Measurements from ENCODE around the gene DVL2. TPM values are rescaled to one million over a fixed set of nuclear protein-coding genes. Genes with fewer than 3 reads are reported as not detected.

The DVL2 gene
- total RNA-seq, 1 experiment from 2014 or later, result 67.3 TPM

GRCh38 chr17:7239091-7240027 lies 5.0 kb upstream of the DVL2 start, which contains the start of gene PHF23 (continued):
- TF ChIP-seq TEAD4 (CRISPR knock-in tag; IDR thresholded peaks at IDR 0.05) (no peak), ZNF671 (CRISPR knock-in tag; IDR thresholded peaks at IDR 0.05) (no peak), FOXJ3 (CRISPR knock-in tag; IDR thresholded peaks at IDR 0.05; ENCODE audit: borderline replicate concordance) (no peak), PRDM15 (CRISPR knock-in tag; IDR thresholded peaks at IDR 0.05) (no peak), ETV6 (CRISPR knock-in tag; IDR thresholded peaks at IDR 0.05) (0 out of 2 replicates have a peak, but pooled peaks have one; percentile 11), RORB (CRISPR knock-in tag; IDR thresholded peaks at IDR 0.05) (no peak), E2F1 (CRISPR knock-in tag; IDR thresholded peaks at IDR 0.05) (no peak), SP1 (CRISPR knock-in tag; conservative IDR thresholded peaks at IDR 0.05) (peak; percentile 63; the same call in 1 of the 2 replicates), ATF3 (CRISPR knock-in tag; conservative IDR thresholded peaks at IDR 0.05) (no peak), ZNF416 (CRISPR knock-in tag; IDR thresholded peaks at IDR 0.05) (no peak), PREB (CRISPR knock-in tag; IDR thresholded peaks at IDR 0.05; ENCODE audit: borderline replicate concordance) (no peak), ATF1 (CRISPR knock-in tag; IDR thresholded peaks at IDR 0.05) (no peak), ATF6 (CRISPR knock-in tag; IDR thresholded peaks at IDR 0.05) (no peak), OVOL2 (CRISPR knock-in tag; IDR thresholded peaks at IDR 0.05; ENCODE audit: borderline replicate concordance) (no peak), GRHL2 (CRISPR knock-in tag; IDR thresholded peaks at IDR 0.05; ENCODE audit: insufficient replicate concordance, severe bottlenecking) (no peak), EMX1 (CRISPR knock-in tag; IDR thresholded peaks at IDR 0.05) (no peak), E2F4 (CRISPR knock-in tag; IDR thresholded peaks at IDR 0.05; ENCODE audit: borderline replicate concordance, low read depth) (no peak), MAX (CRISPR knock-in tag; IDR thresholded peaks at IDR 0.05) (peak; percentile 47; the same call in 1 of the 2 replicates), USF2 (CRISPR knock-in tag; IDR thresholded peaks at IDR 0.05) (peak; percentile 44; the same call in 1 of the 2 replicates), KAT7 (CRISPR knock-in tag; IDR thresholded peaks at IDR 0.05; ENCODE audit: borderline replicate concordance) (peak; percentile 48; the same call in 1 of the 2 replicates), PRRX2 (CRISPR knock-in tag; IDR thresholded peaks at IDR 0.05) (no peak), ZNF425 (CRISPR knock-in tag; conservative IDR thresholded peaks at IDR 0.05) (no peak)
